ENCODE data around the gene WDR81.

WDR81 gene

DNA sequence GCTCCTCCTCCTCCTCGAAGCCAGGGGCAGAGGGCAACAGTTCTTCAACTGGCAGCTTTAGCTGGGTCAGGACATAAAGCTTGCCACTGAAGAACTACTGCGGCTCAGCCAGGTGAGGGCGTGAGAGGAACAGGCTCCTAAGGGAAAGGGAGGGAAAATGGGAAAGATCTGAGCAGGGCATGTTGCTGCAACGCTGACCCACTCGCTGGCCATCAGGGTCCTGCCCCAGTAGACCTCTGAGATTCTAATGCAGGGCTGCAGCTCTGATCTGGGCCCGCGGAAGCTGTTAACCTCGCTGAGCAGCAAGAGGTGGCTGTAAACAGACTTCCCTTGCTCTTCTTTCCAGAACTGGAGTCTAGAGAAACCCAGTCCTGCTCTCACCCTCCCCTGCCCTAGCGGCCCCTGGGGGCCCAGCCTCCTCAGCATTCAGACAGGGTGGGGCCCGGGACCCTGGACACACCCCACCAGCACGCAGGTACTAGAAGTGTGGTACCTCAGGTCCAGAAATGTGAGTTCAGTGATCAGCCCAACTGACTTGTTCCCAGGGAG lies 10.6 kb upstream of the WDR81 start:
- no peak for DNase-seq (ENCODE audit: low spot score)
- TF ChIP-seq, protein P1, sequence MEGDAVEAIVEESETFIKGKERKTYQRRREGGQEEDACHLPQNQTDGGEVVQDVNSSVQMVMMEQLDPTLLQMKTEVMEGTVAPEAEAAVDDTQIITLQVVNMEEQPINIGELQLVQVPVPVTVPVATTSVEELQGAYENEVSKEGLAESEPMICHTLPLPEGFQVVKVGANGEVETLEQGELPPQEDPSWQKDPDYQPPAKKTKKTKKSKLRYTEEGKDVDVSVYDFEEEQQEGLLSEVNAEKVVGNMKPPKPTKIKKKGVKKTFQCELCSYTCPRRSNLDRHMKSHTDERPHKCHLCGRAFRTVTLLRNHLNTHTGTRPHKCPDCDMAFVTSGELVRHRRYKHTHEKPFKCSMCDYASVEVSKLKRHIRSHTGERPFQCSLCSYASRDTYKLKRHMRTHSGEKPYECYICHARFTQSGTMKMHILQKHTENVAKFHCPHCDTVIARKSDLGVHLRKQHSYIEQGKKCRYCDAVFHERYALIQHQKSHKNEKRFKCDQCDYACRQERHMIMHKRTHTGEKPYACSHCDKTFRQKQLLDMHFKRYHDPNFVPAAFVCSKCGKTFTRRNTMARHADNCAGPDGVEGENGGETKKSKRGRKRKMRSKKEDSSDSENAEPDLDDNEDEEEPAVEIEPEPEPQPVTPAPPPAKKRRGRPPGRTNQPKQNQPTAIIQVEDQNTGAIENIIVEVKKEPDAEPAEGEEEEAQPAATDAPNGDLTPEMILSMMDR (IDR thresholded peaks at IDR 0.05; ENCODE audit: extremely low read depth, missing control alignments): no peak

DNA sequence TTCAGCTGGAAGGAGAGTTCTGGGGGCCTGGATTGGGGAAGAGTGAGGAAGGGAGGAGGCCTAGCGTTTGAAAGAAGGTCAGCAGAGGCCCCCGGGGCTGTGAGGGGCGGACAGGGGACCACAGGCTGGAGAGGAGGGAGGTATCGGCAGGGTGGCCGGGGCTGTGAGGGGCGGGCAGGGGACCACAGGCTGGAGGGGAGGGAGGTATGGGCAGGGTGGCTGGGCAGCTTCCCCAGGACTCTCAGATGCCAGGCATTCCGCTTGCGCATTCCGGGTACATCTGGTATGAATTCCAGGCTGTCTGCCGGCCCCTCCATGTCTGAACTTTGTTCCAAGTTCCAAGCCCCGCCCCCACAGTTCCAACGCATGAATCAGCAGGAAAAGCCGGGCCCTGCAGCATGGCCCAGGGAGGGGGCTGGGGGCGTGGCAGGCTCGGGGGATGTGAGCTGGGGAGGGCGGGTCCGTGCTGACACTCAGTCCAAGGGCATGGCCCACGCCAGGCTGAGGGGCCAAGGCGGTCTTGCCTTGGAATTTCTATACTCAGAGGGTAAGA lies 10.0 kb upstream of the WDR81 start:
- TF ChIP-seq, protein P1 (IDR thresholded peaks at IDR 0.05; ENCODE audit: extremely low read depth, missing control alignments): no peak
- no peak for DNase-seq (ENCODE audit: low spot score)

DNA sequence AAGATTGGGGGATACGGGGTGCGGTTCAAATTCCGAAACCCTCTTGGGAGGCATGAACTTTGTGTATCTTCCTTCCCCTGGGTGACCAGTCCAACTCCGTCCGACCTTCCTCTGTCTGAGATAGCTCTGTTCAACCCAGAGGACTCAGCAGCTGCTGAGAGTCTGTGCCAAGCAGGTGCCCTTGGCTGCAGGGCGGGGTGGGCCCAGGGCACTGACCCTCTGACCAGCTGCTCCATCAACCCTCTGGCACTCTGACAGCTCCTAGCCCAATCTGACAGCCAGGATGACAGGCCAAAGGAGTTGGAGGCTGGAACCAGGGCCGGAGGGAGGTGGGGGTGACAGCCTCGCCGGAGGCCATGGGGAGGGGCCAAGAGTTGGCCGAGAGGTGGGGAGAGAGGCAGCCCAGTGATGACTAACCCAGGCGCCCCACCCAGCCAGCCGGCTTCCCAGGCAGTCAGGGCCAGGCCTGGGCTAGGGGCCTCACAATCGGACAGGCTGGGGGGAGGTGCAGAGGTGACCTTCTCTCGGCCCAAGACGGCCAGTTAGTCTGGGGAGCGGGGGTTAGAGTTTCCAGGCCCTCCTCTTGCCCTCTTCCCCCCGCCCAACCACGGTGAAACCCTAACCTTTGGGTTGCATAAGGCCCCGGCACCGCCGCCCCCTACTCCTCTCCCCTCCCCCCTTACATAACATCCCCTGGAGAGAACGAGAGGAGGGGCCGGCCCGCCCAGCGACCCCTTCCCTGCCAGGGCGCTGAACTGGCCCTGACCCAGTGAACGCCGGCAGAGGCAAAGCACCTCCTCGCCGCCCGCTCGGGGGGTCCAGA lies 9.3 kb upstream of the WDR81 start:
- TF ChIP-seq, protein P1 (IDR thresholded peaks at IDR 0.05; ENCODE audit: extremely low read depth, missing control alignments): no peak
- no peak for DNase-seq (ENCODE audit: low spot score)

DNA sequence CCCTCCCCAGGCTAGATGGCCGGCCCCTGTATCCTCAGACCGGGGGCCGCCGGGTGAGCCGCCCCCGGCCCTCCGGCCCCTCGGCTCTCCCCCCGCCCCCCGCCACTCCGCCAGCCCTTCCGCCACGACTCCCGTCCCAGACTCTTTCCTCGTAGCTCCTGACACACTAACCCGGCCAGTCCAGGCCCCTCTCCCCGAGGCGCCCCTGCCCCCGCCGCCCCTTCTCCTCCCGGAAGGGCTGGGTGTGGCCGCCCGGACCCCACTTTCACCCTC lies 8.8 kb upstream of the WDR81 start:
- TF ChIP-seq, protein P1 (IDR thresholded peaks at IDR 0.05; ENCODE audit: extremely low read depth, missing control alignments): no peak
- DNase-seq (ENCODE audit: low spot score): peak; percentile 53

DNA sequence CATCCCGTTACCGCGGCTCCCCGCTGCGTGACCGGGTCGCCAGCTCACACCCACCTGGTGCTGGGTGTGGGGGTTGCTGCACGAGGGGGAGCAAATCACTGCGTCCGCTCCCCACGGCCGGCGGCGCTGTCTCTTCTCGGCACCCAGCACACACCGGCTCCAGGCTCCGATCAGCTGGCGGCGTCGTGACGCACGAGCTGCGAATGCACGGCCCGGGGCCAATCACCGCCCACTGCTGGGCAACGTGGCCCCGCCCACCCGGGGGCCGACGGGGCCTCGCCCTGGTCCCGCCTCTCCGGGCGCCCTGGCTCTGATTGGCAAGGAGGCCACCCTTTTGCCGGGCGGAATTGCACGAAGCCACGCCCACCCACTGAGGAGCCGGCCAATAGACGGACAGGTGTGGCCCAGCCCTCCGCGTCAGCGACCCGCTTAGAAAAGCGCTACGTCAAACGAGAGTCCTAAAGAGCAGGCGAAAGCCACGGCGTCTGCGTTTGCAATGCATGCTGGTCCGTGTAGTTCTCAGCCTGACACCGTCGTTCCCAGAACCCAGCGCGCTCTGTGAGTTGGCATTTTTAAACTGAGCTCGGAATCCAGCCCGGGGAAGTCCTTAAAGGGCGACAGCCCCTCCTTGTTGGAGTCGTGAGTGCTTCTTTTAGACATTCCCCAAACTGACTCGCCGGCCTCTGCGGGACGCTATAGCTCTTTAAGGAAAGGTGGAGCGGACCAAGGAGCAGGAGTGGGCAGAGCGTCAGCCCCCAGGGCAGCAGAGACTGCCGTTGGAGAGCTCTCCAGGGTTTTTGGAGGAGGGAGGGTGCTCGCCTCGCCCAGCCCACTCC lies 8.2 kb upstream of the WDR81 start:
- TF ChIP-seq, protein P1 (IDR thresholded peaks at IDR 0.05; ENCODE audit: extremely low read depth, missing control alignments): no peak
- peak; percentile 100 for DNase-seq (ENCODE audit: low spot score)

DNA sequence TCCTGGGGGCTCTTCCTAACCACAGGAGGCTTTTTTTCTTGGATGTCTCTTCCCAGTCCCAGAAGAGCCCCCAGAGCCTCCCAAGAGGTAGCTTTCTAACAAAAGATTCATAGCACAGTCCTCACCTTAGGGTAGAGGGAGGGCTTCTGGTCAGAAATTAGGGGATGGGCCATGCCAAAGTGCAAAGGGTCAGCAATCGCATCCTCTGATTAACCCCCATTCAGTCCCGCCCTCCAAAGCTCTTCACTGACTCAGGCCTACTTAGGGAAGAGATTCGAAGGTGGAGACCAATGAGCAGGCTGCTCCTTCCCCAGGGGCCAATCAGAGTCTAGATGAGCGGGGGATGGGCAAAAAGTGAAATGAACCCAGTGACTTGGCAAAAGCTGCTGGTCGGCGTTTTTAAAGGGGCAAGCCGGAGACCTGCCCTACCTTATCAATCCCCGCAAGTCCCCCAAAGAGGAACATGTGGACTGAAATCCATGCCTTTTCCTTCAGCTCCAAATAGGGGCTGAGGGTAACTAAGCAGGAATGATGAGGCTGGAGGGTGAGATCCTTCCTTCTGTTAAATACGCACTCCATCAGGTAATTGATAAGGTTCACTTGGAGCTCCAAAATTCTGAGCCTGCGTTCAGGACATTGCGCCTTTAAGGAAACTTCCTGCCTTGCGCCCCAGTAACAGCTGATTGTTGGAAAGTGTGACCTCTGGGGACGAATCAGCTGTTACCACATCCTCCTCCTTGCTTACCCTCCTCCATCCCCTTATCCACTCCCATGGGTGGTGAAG lies 7.4 kb upstream of the WDR81 start:
- TF ChIP-seq, protein P1 (IDR thresholded peaks at IDR 0.05; ENCODE audit: extremely low read depth, missing control alignments): no peak
- DNase-seq (ENCODE audit: low spot score): peak; percentile 92
